ENCODE results near the gene ZNF778. TPM values are rescaled to one million over a fixed set of nuclear protein-coding genes. Genes with fewer than 3 reads are reported as not detected.

ZNF778 gene
- total and polyA plus RNA-seq, 2 of the 13 experiments (the other 11 are each of a cell fraction or from before 2014, with no cell fraction given): 3.8 to 7.2 TPM

DNA sequence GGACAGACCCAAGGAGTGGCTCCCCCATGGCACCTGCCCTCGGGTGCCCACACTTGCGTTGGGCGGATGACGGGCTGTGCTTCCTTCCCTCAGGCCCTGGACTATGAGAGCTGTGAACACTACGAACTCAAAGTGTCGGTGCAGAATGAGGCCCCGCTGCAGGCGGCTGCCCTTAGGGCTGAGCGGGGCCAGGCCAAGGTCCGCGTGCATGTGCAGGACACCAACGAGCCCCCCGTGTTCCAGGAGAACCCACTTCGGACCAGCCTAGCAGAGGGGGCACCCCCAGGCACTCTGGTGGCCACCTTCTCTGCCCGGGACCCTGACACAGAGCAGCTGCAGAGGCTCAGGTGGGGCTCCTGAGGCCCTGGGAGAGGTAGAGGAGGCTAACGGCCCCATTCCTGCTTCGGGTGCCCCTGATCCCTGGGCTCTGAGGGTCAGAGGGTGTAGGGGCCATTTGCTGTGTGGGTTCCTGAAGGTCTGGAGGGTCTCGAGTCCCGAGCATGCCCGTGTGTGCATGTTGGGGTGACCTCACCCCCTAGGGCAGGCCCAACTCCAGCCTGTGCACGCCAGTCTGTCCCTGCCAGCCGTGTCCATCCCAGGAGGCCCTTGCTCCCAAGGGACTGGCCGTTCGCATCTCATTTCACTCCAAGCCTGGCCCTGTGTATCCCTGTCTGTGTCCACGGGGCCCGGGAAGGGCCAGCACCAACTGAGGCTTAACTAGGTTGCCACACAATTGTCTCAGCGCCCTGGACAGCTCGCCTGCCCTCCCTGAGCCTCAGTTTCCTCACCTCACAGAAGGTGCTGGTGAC is 27.1 kb upstream of the ZNF778 start (continued):
- TF ChIP-seq SMAD9 (CRISPR knock-in tag; IDR thresholded peaks at IDR 0.05) (no peak), SRY (CRISPR knock-in tag; IDR thresholded peaks at IDR 0.05) (no peak), ARNTL (CRISPR knock-in tag; IDR thresholded peaks at IDR 0.05) (no peak), KDM5B (CRISPR knock-in tag; IDR thresholded peaks at IDR 0.05; ENCODE audit: borderline replicate concordance) (peak; percentile 52; the same call in 1 of the 2 replicates), TEAD3 (CRISPR knock-in tag; optimal IDR thresholded peaks at IDR 0.05; ENCODE audit: borderline replicate concordance) (peak; percentile 8), ZNF720 (CRISPR knock-in tag; IDR thresholded peaks at IDR 0.05) (no peak), ZNF772 (CRISPR knock-in tag; IDR thresholded peaks at IDR 0.05) (peak; percentile 51; the same call in 1 of the 2 replicates), SPEN (CRISPR knock-in tag; IDR thresholded peaks at IDR 0.05; ENCODE audit: low read depth) (0 out of 2 replicates have a peak, but pooled peaks have one; percentile 61), KLF6 (CRISPR knock-in tag; IDR thresholded peaks at IDR 0.05) (no peak), ZNF484 (CRISPR knock-in tag; IDR thresholded peaks at IDR 0.05; ENCODE audit: borderline replicate concordance, low read depth) (no peak), ZNF687 (CRISPR knock-in tag; IDR thresholded peaks at IDR 0.05) (peak; percentile 81), MZF1 (CRISPR knock-in tag; IDR thresholded peaks at IDR 0.05; ENCODE audit: borderline replicate concordance) (no peak), ZBTB7B (CRISPR knock-in tag; IDR thresholded peaks at IDR 0.05) (no peak), SP140L (CRISPR knock-in tag; IDR thresholded peaks at IDR 0.05; ENCODE audit: borderline replicate concordance) (no peak), ZNF740 (CRISPR knock-in tag; IDR thresholded peaks at IDR 0.05) (no peak), MAFK (conservative IDR thresholded peaks at IDR 0.05 in 1 of 2, IDR thresholded peaks at IDR 0.05 in 1 of 2; ENCODE audit: low read length in 2 of 2) (no peak), HOXA3 (CRISPR knock-in tag; IDR thresholded peaks at IDR 0.05) (0 out of 2 replicates have a peak, but pooled peaks have one; percentile 18), ZNF496 (CRISPR knock-in tag; IDR thresholded peaks at IDR 0.05; ENCODE audit: insufficient replicate concordance) (no peak)
- TF ChIP-seq, protein P1, sequence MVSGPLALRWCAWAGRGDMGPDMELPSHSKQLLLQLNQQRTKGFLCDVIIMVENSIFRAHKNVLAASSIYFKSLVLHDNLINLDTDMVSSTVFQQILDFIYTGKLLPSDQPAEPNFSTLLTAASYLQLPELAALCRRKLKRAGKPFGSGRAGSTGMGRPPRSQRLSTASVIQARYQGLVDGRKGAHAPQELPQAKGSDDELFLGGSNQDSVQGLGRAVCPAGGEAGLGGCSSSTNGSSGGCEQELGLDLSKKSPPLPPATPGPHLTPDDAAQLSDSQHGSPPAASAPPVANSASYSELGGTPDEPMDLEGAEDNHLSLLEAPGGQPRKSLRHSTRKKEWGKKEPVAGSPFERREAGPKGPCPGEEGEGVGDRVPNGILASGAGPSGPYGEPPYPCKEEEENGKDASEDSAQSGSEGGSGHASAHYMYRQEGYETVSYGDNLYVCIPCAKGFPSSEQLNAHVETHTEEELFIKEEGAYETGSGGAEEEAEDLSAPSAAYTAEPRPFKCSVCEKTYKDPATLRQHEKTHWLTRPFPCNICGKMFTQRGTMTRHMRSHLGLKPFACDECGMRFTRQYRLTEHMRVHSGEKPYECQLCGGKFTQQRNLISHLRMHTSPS (CRISPR knock-in tag; IDR thresholded peaks at IDR 0.05; ENCODE audit: low read depth): 0 out of 2 replicates have a peak, but pooled peaks have one; percentile 41
- TF ChIP-seq, protein P2, sequence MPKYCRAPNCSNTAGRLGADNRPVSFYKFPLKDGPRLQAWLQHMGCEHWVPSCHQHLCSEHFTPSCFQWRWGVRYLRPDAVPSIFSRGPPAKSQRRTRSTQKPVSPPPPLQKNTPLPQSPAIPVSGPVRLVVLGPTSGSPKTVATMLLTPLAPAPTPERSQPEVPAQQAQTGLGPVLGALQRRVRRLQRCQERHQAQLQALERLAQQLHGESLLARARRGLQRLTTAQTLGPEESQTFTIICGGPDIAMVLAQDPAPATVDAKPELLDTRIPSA (CRISPR knock-in tag; IDR thresholded peaks at IDR 0.05; ENCODE audit: borderline replicate concordance): no peak
- TF ChIP-seq, protein P3, sequence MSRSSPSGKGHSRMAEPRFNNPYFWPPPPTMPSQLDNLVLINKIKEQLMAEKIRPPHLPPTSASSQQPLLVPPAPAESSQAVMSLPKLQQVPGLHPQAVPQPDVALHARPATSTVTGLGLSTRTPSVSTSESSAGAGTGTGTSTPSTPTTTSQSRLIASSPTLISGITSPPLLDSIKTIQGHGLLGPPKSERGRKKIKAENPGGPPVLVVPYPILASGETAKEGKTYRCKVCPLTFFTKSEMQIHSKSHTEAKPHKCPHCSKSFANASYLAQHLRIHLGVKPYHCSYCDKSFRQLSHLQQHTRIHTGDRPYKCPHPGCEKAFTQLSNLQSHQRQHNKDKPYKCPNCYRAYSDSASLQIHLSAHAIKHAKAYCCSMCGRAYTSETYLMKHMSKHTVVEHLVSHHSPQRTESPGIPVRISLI (CRISPR knock-in tag; IDR thresholded peaks at IDR 0.05; ENCODE audit: borderline replicate concordance): no peak

Data from HepG2 (cell line).